DND-41 (cell line): ENCODE results near the gene KAT2B.

ENCODE experiments used
- EZH2 ChIP-seq: IDR thresholded peaks from 3 replicates; pipeline ENCODE4 v1.6.1; 2012; ENCODE audit warnings: borderline replicate concordance, low read depth, mild to moderate bottlenecking, moderate library complexity, low read length, inconsistent platforms; ENCODE audit not compliant: severe bottlenecking
- TF ChIP-seq, protein P1 (sequence below): IDR thresholded peaks from 2 replicates; pipeline ENCODE4 v1.5.1; 2012; ENCODE audit warnings: borderline replicate concordance, low read length, moderate library complexity, mild to moderate bottlenecking; ENCODE audit not compliant: poor library complexity, severe bottlenecking; ENCODE audit errors: extremely low read depth

DNA sequence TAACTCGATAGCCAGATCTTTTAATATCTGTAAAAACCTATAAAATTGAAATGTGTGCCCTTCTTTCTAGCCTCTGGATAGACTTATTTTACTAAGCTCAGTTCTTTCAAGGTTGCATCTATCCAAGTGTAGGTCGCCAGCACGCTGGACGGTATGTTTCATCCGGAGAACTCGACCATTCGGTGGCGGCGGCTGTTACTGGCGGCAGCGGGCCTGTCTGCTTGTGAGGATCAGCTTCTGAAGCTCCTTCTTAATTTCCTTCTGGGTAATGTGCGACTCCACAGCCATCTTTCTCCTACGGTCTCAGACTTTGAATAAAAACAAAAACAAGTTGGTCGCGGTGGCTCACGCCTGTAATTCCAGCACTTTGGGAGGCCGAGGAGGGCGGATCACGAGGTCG lies 32.3 kb upstream of the KAT2B start:
- TF ChIP-seq, protein P1, sequence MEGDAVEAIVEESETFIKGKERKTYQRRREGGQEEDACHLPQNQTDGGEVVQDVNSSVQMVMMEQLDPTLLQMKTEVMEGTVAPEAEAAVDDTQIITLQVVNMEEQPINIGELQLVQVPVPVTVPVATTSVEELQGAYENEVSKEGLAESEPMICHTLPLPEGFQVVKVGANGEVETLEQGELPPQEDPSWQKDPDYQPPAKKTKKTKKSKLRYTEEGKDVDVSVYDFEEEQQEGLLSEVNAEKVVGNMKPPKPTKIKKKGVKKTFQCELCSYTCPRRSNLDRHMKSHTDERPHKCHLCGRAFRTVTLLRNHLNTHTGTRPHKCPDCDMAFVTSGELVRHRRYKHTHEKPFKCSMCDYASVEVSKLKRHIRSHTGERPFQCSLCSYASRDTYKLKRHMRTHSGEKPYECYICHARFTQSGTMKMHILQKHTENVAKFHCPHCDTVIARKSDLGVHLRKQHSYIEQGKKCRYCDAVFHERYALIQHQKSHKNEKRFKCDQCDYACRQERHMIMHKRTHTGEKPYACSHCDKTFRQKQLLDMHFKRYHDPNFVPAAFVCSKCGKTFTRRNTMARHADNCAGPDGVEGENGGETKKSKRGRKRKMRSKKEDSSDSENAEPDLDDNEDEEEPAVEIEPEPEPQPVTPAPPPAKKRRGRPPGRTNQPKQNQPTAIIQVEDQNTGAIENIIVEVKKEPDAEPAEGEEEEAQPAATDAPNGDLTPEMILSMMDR, result no peak
- no peak for TF ChIP-seq EZH2
